Measurements from ENCODE around the gene ASB8.
A peak's percentile ranks its signal among the peaks of the same experiment; 100 is the strongest.

Gene ASB8

GRCh38 chr12:48192861-48193260 is 35.5 kb upstream of the ASB8 start:
- Histone ChIP-seq H3K27ac (no peak overlapping the region), H3K9ac (no peak overlapping the region), H3K79me2 (ENCODE audit: insufficient read depth, low read depth) (no peaks in the 10 kb centered on the region), H3K4me1 (ENCODE audit: low read depth, poor library complexity, severe bottlenecking) (no peaks in the 10 kb centered on the region), H3K27me3 (ENCODE audit: insufficient read depth, low read depth) (no peaks in the 10 kb centered on the region), H3K4me2 (no peak overlapping the region), H3K4me3 (IDR thresholded peaks at IDR 0.05; ENCODE audit: insufficient read depth, low read depth, low read length) (no peak overlapping the region), H4K20me1 (ENCODE audit: insufficient read depth) (no peaks in the 10 kb centered on the region), H2AFZ (ENCODE audit: low read depth) (no peak overlapping the region), H3K36me3 (ENCODE audit: insufficient read depth) (no peaks in the 10 kb centered on the region)
- TF ChIP-seq, protein P1, sequence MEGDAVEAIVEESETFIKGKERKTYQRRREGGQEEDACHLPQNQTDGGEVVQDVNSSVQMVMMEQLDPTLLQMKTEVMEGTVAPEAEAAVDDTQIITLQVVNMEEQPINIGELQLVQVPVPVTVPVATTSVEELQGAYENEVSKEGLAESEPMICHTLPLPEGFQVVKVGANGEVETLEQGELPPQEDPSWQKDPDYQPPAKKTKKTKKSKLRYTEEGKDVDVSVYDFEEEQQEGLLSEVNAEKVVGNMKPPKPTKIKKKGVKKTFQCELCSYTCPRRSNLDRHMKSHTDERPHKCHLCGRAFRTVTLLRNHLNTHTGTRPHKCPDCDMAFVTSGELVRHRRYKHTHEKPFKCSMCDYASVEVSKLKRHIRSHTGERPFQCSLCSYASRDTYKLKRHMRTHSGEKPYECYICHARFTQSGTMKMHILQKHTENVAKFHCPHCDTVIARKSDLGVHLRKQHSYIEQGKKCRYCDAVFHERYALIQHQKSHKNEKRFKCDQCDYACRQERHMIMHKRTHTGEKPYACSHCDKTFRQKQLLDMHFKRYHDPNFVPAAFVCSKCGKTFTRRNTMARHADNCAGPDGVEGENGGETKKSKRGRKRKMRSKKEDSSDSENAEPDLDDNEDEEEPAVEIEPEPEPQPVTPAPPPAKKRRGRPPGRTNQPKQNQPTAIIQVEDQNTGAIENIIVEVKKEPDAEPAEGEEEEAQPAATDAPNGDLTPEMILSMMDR (conservative IDR thresholded peaks at IDR 0.05; ENCODE audit: low read depth, low read length), result no peak

DNA sequence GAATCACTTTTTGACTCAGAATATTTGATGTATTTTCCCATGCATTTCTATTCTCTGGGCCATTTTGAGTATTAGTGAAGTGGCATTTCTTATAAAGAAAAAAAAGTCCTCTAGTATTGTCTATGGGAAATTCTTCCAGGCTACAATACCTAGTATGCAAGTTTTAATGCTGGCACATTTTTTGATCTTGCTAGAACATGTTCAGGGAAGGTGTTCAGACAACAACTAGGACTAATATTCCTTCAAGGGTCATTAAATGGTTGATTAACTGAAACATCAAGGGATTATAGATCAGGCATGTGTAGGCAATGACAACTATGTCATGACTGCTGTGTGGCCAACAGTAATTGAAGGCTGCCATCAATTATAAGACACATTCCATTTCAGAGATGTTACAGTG is 33.8 kb upstream of the ASB8 start:
- Histone ChIP-seq H2AFZ (ENCODE audit: low read depth) (no peak overlapping the region), H3K27me3 (ENCODE audit: insufficient read depth, low read depth) (no peaks in the 10 kb centered on the region), H3K9ac (no peak overlapping the region), H4K20me1 (ENCODE audit: insufficient read depth) (no peaks in the 10 kb centered on the region), H3K27ac (no peak overlapping the region), H3K36me3 (ENCODE audit: insufficient read depth) (no peaks in the 10 kb centered on the region), H3K4me3 (IDR thresholded peaks at IDR 0.05; ENCODE audit: insufficient read depth, low read depth, low read length) (no peak overlapping the region), H3K4me1 (ENCODE audit: low read depth, poor library complexity, severe bottlenecking) (peaks cover 2% of the 10 kb centered on the region), H3K4me2 (no peak overlapping the region), H3K79me2 (ENCODE audit: insufficient read depth, low read depth) (no peaks in the 10 kb centered on the region)
- TF ChIP-seq, protein P1 (conservative IDR thresholded peaks at IDR 0.05; ENCODE audit: low read depth, low read length), result no peak

- H3K4me3 ChIP-seq (IDR thresholded peaks at IDR 0.05; ENCODE audit: insufficient read depth, low read depth, low read length), result no peak overlapping the region
- no peaks in the 10 kb centered on the region for H3K27me3 ChIP-seq (ENCODE audit: insufficient read depth, low read depth)
- H3K9ac ChIP-seq, result no peak overlapping the region
- peaks cover 5% of the 10 kb centered on the region for H3K4me1 ChIP-seq (ENCODE audit: low read depth, poor library complexity, severe bottlenecking)
- H3K36me3 ChIP-seq (ENCODE audit: insufficient read depth), result no peaks in the 10 kb centered on the region
- no peaks in the 10 kb centered on the region for H3K79me2 ChIP-seq (ENCODE audit: insufficient read depth, low read depth)
- no peak overlapping the region for H3K27ac ChIP-seq
- H3K4me2 ChIP-seq, result no peak overlapping the region
- TF ChIP-seq, protein P1 (conservative IDR thresholded peaks at IDR 0.05; ENCODE audit: low read depth, low read length), result peak; percentile 95
- H2AFZ ChIP-seq (ENCODE audit: low read depth), result no peak overlapping the region
- H4K20me1 ChIP-seq (ENCODE audit: insufficient read depth), result no peaks in the 10 kb centered on the region
Measured at GRCh38 chr12:48189331-48190125, 32.2 kb upstream of the ASB8 start.

DNA sequence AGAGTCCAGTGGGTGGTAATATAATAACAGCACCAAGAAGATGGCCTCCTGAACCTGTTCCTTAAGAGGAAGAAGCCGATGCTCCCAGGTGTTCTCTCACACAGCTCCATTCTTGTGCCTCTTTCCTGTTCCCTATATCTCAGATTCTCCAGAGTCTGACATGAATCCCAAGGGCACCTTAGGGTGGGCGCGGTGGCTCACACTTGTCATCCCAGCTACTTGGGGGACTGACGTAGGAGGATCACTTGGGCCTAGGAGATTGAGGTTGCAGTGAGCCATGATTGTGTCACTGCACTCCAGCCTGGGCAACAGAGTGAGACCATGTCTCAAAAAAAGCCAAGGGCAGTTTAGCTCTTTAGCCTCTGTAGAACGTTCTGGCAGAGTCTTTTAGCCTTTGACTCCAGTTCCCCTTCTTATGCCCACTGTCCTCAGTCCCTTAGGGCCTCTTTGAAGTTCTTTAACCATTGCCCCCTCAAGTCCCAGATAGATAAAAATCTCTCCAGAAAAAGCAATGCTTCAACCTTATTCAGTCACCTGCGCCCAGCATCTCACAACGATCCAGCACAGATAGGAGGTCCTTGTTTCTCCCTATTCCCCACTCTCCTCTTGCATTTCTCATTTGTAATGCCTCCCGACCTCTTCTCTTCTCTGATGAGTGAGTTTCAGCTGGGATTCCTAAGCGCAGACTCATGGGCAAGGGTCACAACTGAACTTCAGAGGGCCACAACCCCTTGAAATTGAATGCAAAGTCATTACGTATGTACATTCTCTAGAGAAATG is 30.8 kb upstream of the ASB8 start:
- Histone ChIP-seq H3K36me3 (ENCODE audit: insufficient read depth) (no peaks in the 10 kb centered on the region), H3K27me3 (ENCODE audit: insufficient read depth, low read depth) (no peaks in the 10 kb centered on the region), H4K20me1 (ENCODE audit: insufficient read depth) (no peaks in the 10 kb centered on the region), H3K4me2 (no peak overlapping the region), H3K9ac (no peak overlapping the region), H3K79me2 (ENCODE audit: insufficient read depth, low read depth) (no peaks in the 10 kb centered on the region), H3K4me3 (IDR thresholded peaks at IDR 0.05; ENCODE audit: insufficient read depth, low read depth, low read length) (no peak overlapping the region), H2AFZ (ENCODE audit: low read depth) (no peak overlapping the region), H3K27ac (no peak overlapping the region), H3K4me1 (ENCODE audit: low read depth, poor library complexity, severe bottlenecking) (peaks cover 5% of the 10 kb centered on the region)
- TF ChIP-seq, protein P1 (conservative IDR thresholded peaks at IDR 0.05; ENCODE audit: low read depth, low read length), result no peak
